Measurements from ENCODE around the gene APBB1IP. TPM values are rescaled to one million over a fixed set of nuclear protein-coding genes. Genes with fewer than 3 reads are reported as not detected.

The APBB1IP gene
- total RNA-seq, 1 experiment from 2014 or later = not detected

- ChIA-PET POLR2A (no interaction called here), CTCF (no interaction called here)
- peaks cover 44% of the 10 kb centered on the region for H3K27me3 Mint-ChIP-seq (ENCODE audit: insufficient read depth, unreplicated experiment)
- TF ChIP-seq CTCF (IDR thresholded peaks at IDR 0.05; ENCODE audit: unreplicated experiment) = no peak
- peak; percentile 23 for DNase-seq (ENCODE audit: unreplicated experiment)
- no TSS peak for BruUV-seq (replicated peaks)
- no peak overlapping the region for H3K27ac Mint-ChIP-seq (ENCODE audit: low read depth, unreplicated experiment)
- H3K9me3 Mint-ChIP-seq (ENCODE audit: unreplicated experiment) = no peaks in the 10 kb centered on the region
- no peak overlapping the region for H3K4me3 Mint-ChIP-seq (ENCODE audit: unreplicated experiment)
- no peaks in the 10 kb centered on the region for H3K36me3 Mint-ChIP-seq (ENCODE audit: insufficient read depth, unreplicated experiment)
- intact Hi-C loops (cut with micrococcal nuclease) = no loop called here
- H3K4me1 Mint-ChIP-seq (ENCODE audit: insufficient read depth, unreplicated experiment) = no peaks in the 10 kb centered on the region
Observed at GRCh38 chr10:26407406-26407969, 30.7 kb upstream of the APBB1IP start.

DNA sequence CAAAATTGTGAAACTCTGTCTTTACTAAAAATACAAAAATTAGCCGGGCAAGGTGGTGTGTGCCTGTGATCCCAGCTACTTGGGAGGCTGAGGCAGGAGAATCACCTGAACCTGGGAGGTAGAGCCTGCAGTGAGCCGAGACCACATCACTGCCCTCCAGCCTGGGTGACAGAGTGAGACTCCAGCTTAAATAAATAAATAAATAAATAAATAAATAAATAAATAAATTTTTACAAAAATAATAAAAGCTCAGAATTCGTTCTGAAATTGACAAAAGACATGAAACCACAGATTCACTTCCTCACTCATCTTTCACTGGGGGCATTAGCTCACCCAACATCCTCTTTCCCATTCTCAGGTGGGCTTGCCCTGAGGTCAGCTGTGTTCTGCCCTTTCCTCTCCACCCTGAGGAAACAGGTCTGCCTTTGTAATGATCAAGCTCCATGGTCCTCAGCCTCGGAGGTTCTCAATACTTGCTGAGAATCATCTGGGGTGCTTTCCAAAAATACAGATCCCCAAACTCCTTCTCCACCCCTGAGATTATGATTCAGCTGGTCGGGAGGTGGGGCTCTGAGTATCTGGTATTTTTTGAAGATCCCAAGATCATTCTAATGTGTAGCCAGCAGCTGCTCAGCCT, 29.2 kb upstream of the APBB1IP start:
- Mint-ChIP-seq H3K36me3 (ENCODE audit: insufficient read depth, unreplicated experiment) (no peaks in the 10 kb centered on the region), H3K27me3 (ENCODE audit: insufficient read depth, unreplicated experiment) (peaks cover 59% of the 10 kb centered on the region), H3K4me1 (ENCODE audit: insufficient read depth, unreplicated experiment) (no peaks in the 10 kb centered on the region), H3K9me3 (ENCODE audit: unreplicated experiment) (no peaks in the 10 kb centered on the region), H3K4me3 (ENCODE audit: unreplicated experiment) (no peak overlapping the region), H3K27ac (ENCODE audit: low read depth, unreplicated experiment) (no peak overlapping the region)
- intact Hi-C loops (cut with micrococcal nuclease) = no loop called here
- no TSS peak for BruUV-seq (replicated peaks)
- ChIA-PET CTCF (no interaction called here), POLR2A (no interaction called here)
- no peak for DNase-seq (ENCODE audit: unreplicated experiment)
- no peak for TF ChIP-seq CTCF (IDR thresholded peaks at IDR 0.05; ENCODE audit: unreplicated experiment)

DNA sequence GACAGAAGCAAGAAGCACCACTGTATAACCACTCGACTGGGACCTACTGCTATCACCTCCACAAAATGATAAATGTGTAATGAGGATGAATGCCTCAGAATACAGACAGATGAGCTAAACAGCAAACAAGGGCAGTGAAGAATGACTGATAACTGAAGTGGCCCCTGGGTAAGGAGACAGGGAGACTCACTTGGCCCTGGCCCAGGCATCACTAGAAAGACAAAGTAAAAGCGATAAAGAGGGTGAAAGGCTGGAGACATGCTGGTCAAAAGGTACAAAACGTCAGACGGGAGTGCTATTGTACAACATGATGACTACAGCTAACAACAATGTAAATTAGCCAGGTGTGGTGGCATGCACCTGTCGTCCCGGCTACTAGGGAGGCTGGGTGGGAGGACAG, 27.8 kb upstream of the APBB1IP start:
- Mint-ChIP-seq H3K4me1 (ENCODE audit: insufficient read depth, unreplicated experiment) (no peaks in the 10 kb centered on the region), H3K9me3 (ENCODE audit: unreplicated experiment) (no peaks in the 10 kb centered on the region), H3K27me3 (ENCODE audit: insufficient read depth, unreplicated experiment) (peaks cover 73% of the 10 kb centered on the region), H3K4me3 (ENCODE audit: unreplicated experiment) (no peak overlapping the region), H3K36me3 (ENCODE audit: insufficient read depth, unreplicated experiment) (no peaks in the 10 kb centered on the region), H3K27ac (ENCODE audit: low read depth, unreplicated experiment) (no peak overlapping the region)
- DNase-seq (ENCODE audit: unreplicated experiment) = no peak
- POLR2A ChIA-PET = no interaction called here
- BruUV-seq (replicated peaks) = no TSS peak
- intact Hi-C loops (cut with micrococcal nuclease) = no loop called here
- TF ChIP-seq CTCF (IDR thresholded peaks at IDR 0.05; ENCODE audit: unreplicated experiment) = no peak
- CTCF ChIA-PET = no interaction called here

- POLR2A ChIA-PET = no interaction called here
- no peak for TF ChIP-seq CTCF (IDR thresholded peaks at IDR 0.05; ENCODE audit: unreplicated experiment)
- CTCF ChIA-PET = interaction anchor here (0.7 kb wide), 1 partner anchor 15 kb away, joined by 3 read pairs; no protein-coding TSS in a partner anchor
- Mint-ChIP-seq H3K27me3 (ENCODE audit: insufficient read depth, unreplicated experiment) (peaks cover 87% of the 10 kb centered on the region), H3K27ac (ENCODE audit: low read depth, unreplicated experiment) (no peak overlapping the region), H3K36me3 (ENCODE audit: insufficient read depth, unreplicated experiment) (no peaks in the 10 kb centered on the region), H3K4me3 (ENCODE audit: unreplicated experiment) (no peak overlapping the region), H3K4me1 (ENCODE audit: insufficient read depth, unreplicated experiment) (no peaks in the 10 kb centered on the region), H3K9me3 (ENCODE audit: unreplicated experiment) (no peaks in the 10 kb centered on the region)
- DNase-seq (ENCODE audit: unreplicated experiment) = no peak
- intact Hi-C loops (cut with micrococcal nuclease) = no loop called here
- no TSS peak for BruUV-seq (replicated peaks)
Observed at GRCh38 chr10:26412932-26413331, 25.2 kb upstream of the APBB1IP start.
